ENCODE results near the gene RYR2. TPM values are rescaled to one million over a fixed set of nuclear protein-coding genes. Genes with fewer than 3 reads are reported as not detected.

The RYR2 gene
- total RNA-seq, 1 experiment from 2014 or later = 3.4 TPM

DNA sequence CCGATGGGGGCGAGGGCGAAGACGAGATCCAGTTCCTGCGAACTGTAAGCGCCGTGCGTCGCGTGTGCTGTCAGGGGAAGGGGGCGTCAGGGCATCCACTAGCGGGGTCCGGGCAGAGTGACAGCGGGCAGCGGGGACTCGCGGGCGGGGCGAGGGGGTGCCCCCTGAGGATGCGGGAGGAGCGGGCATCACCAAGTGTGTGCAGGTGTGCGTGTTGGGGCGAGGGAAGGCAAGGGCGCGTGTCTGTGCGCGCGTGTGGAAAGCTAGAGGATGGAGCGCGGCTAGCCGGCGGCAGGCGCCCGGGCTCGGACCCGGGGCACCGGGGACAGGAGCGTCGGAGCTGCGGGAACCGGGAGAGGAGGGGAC lies 525 bp downstream of the RYR2 start:
- no peak overlapping the region for H2AFZ ChIP-seq (ENCODE audit: low read length)
- DNase-seq = no peak
- H3K79me1 ChIP-seq (ENCODE audit: insufficient read depth, low read depth, low read length, poor library complexity, severe bottlenecking) = no peaks in the 10 kb centered on the region
- no peak overlapping the region for H4K5ac ChIP-seq (ENCODE audit: insufficient read length, low read depth, low read length)
- no peak for TF ChIP-seq CTCF (conservative IDR thresholded peaks at IDR 0.05)
- no peak overlapping the region for H3K23ac ChIP-seq (ENCODE audit: insufficient read length, low read depth, low read length)
- WGBS (ENCODE audit: extremely low coverage, insufficient read length, low lambda C conversion rate) = no CpG with 5 or more reads among the region's 41 CpGs
- no peak overlapping the region for H3K4ac ChIP-seq (ENCODE audit: low read depth, low read length)
- no peak overlapping the region for H3K14ac ChIP-seq (ENCODE audit: insufficient read depth, low read length)
- H3K18ac ChIP-seq (ENCODE audit: insufficient read length, low read depth, low read length) = no peak overlapping the region
- H3K27me3 ChIP-seq (ENCODE audit: insufficient read depth, low read length) = peaks cover 18% of the 10 kb centered on the region; the same call in 1 of the 2 replicates
- Mint-ChIP-seq H3K27me3 (ENCODE audit: low read depth) (peaks cover 40% of the 10 kb centered on the region), H3K9me3 (no peaks in the 10 kb centered on the region; a peak in 2 of 5 replicates), H3K4me3 (peak overlapping the region; percentile 78 to 91), H3K4me1 (peaks cover 30 to 34% of the 10 kb centered on the region in 2 experiments), H3K36me3 (ENCODE audit: insufficient read depth in 1 of 3, low read depth in 3 of 3) (peaks cover 0 to 7% (median 0%) of the 10 kb centered on the region in 3 experiments; a peak in 1 of 7 replicates), H3K27ac (no peak overlapping the region)
- H2AK5ac ChIP-seq (ENCODE audit: insufficient read length, low read length) = no peak overlapping the region
- peaks cover 16% of the 10 kb centered on the region for H3K23me2 ChIP-seq (ENCODE audit: insufficient read length, low read depth, low read length, poor library complexity, severe bottlenecking)
- H4K8ac ChIP-seq (replicated peaks; ENCODE audit: insufficient read length, low read depth, low read length) = no peak overlapping the region
- H3K9me3 ChIP-seq (ENCODE audit: control insufficient read depth, low read depth, low read length) = no peaks in the 10 kb centered on the region
- no peak overlapping the region for H2BK5ac ChIP-seq (ENCODE audit: insufficient read length, low read length)
- no peak overlapping the region for H3K9ac ChIP-seq (ENCODE audit: extremely low read depth, insufficient read length, low read length)
- H4K91ac ChIP-seq (ENCODE audit: insufficient read length, low read depth, low read length) = no peak overlapping the region
- H4K20me1 ChIP-seq (ENCODE audit: control insufficient read depth, insufficient read depth, insufficient read length) = no peaks in the 10 kb centered on the region
- H3K4me1 ChIP-seq (ENCODE audit: insufficient read depth, low read length) = peaks cover 3% of the 10 kb centered on the region; the same call in 1 of the 2 replicates
- no peak overlapping the region for H3K27ac ChIP-seq (ENCODE audit: insufficient read length, low read depth, low read length)
- H3K56ac ChIP-seq (ENCODE audit: insufficient read length, low read depth, low read length) = no peak overlapping the region
- H3K79me2 ChIP-seq (ENCODE audit: insufficient read depth, low read length) = no peaks in the 10 kb centered on the region; the same call in 1 of the 2 replicates
- peak overlapping the region; percentile 88 for H3K4me2 ChIP-seq (ENCODE audit: insufficient read depth, insufficient read length, low read length)
- H2BK20ac ChIP-seq (ENCODE audit: low read depth, low read length, poor library complexity, severe bottlenecking) = no peak overlapping the region
- no peak overlapping the region for H3T11ph ChIP-seq (ENCODE audit: low read length)
- no peak overlapping the region for H2BK12ac ChIP-seq (ENCODE audit: insufficient read length, low read depth, low read length)
- H2BK15ac ChIP-seq (ENCODE audit: low read depth, low read length) = no peak overlapping the region
- no peak overlapping the region for H2BK120ac ChIP-seq (ENCODE audit: low read depth, low read length, poor library complexity, severe bottlenecking)
